GM12878 (cell line): Measurements from ENCODE around the gene PPP1R12A. TPM values are rescaled to one million over a fixed set of nuclear protein-coding genes. Genes with fewer than 3 reads are reported as not detected.

Experiments
- polyA plus RNA-seq, 11 experiments: library from polyadenylated mRNA; depleted of rRNA in 4 of 11; unstranded in 6 of 11; stranded (reverse) in 5 of 11; fragments of >200 nt; fragmentation: Nextera tagmentation in 4 of 11; fragmentation: Illumina TruSeq in 1 of 11; extraction: Ambion mirVana in 4 of 11; extraction: Trizol in 1 of 11; gene quantifications; 1 replicate in 1 of 11; 2 replicates in 10 of 11; pipeline versions ENCODE4 v1.2.1 to v1.2.3, GENCODE V29; 2011 to 2016; ENCODE audit warnings: inconsistent platforms in 2 of 11, missing spikeins in 2 of 11, low read depth in 1 of 11
- small RNA-seq: library from RNA; depleted of rRNA; stranded (forward); fragments of <200 nt; gene quantifications from one replicate; pipeline ENCODE3, GENCODE V24; 2014
- total RNA-seq, 4 experiments: library from RNA; depleted of rRNA in 3 of 4; stranded (reverse); fragments of >200 nt in 3 of 4; fragmentation: Illumina TruSeq in 1 of 4; extraction: Trizol in 1 of 4; gene quantifications; 2 replicates each; pipeline versions ENCODE4 v1.2.1 to v1.2.3, GENCODE V29; 2013 to 2021
- TF ChIP-seq, protein P1 (sequence below): IDR thresholded peaks from 2 replicates; pipeline ENCODE4 v1.6.1; 2012; ENCODE audit warnings: improper control_type of control experiment, low read depth, low read length; ENCODE audit not compliant: insufficient replicate concordance

PPP1R12A gene
- total and polyA plus RNA-seq, 10 of the 15 experiments (the other 5 are each of a cell fraction or from before 2014, with no cell fraction given): 22.8 to 134 (median 51.4) TPM

DNA sequence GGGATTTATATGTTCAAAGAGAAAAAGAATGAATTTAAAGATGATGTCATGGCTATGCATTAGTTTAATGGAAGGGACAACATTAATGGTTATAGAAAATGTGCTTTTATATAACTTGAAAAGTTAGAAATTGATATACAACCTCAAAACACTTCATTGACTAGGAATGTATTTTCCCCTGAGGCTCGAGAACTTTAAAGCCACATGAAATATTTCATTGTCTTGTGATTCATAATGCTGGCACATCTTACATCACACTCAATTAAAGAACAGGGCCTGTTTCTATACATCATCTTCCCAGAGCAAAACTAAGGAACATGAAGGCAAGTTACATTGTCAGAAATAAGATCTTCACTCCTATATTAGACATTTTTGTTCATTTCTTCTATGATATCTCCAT lies 208.9 kb downstream of the PPP1R12A start (continued):
- TF ChIP-seq, protein P1, sequence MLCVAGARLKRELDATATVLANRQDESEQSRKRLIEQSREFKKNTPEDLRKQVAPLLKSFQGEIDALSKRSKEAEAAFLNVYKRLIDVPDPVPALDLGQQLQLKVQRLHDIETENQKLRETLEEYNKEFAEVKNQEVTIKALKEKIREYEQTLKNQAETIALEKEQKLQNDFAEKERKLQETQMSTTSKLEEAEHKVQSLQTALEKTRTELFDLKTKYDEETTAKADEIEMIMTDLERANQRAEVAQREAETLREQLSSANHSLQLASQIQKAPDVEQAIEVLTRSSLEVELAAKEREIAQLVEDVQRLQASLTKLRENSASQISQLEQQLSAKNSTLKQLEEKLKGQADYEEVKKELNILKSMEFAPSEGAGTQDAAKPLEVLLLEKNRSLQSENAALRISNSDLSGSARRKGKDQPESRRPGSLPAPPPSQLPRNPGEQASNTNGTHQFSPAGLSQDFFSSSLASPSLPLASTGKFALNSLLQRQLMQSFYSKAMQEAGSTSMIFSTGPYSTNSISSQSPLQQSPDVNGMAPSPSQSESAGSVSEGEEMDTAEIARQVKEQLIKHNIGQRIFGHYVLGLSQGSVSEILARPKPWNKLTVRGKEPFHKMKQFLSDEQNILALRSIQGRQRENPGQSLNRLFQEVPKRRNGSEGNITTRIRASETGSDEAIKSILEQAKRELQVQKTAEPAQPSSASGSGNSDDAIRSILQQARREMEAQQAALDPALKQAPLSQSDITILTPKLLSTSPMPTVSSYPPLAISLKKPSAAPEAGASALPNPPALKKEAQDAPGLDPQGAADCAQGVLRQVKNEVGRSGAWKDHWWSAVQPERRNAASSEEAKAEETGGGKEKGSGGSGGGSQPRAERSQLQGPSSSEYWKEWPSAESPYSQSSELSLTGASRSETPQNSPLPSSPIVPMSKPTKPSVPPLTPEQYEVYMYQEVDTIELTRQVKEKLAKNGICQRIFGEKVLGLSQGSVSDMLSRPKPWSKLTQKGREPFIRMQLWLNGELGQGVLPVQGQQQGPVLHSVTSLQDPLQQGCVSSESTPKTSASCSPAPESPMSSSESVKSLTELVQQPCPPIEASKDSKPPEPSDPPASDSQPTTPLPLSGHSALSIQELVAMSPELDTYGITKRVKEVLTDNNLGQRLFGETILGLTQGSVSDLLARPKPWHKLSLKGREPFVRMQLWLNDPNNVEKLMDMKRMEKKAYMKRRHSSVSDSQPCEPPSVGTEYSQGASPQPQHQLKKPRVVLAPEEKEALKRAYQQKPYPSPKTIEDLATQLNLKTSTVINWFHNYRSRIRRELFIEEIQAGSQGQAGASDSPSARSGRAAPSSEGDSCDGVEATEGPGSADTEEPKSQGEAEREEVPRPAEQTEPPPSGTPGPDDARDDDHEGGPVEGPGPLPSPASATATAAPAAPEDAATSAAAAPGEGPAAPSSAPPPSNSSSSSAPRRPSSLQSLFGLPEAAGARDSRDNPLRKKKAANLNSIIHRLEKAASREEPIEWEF: no peak

Small RNA genes within 50 kb of the gene (small RNA-seq; reads per million reads assigned to genes)
- gene RNA5SP363: not detected

Other genes starting within 250 kb of the PPP1R12A start
- gene PAWR, start 244.1 kb downstream of the PPP1R12A start, total RNA-seq (2014; rRNA removed): 48.4 and 53.6 TPM in 2 replicates
- 25.5 and 28.2 TPM in 2 replicates for gene PAWR, start 244.1 kb downstream of the PPP1R12A start, total RNA-seq (2014; rRNA removed; fragmentation: Illumina TruSeq; extraction: Trizol)
- 69.5 and 70.6 TPM in 2 replicates for gene PAWR, start 244.1 kb downstream of the PPP1R12A start, total RNA-seq (2021)
- 22.9 and 38.8 TPM in 2 replicates for gene PAWR, start 244.1 kb downstream of the PPP1R12A start, polyA plus RNA-seq (2011; rRNA removed)
- 19.3 and 29.4 TPM in 2 replicates for gene PAWR, start 244.1 kb downstream of the PPP1R12A start, polyA plus RNA-seq (2014; fragmentation: Illumina TruSeq; extraction: Trizol)
- gene PAWR, start 244.1 kb downstream of the PPP1R12A start, polyA plus RNA-seq (2014; fragmentation: Nextera tagmentation; extraction: Ambion mirVana): 10 to 100 TPM in 1 of 2 experiments, 1 to 10 TPM in 1; 8.1 to 10.0 TPM
- gene PAWR, start 244.1 kb downstream of the PPP1R12A start, polyA plus RNA-seq (2014; rRNA removed): 32.5 and 34.9 TPM in 2 replicates
- gene PAWR, start 244.1 kb downstream of the PPP1R12A start, polyA plus RNA-seq (2016; fragmentation: Nextera tagmentation; extraction: Ambion mirVana): 10 to 100 TPM; 18.5 to 27.7 TPM
- 0.22 and 0.23 TPM in 2 replicates for gene OTOGL, start 164.4 kb upstream of the PPP1R12A start, total RNA-seq (2014; rRNA removed)
- 0.32 and 0.36 TPM in 2 replicates for gene OTOGL, start 164.4 kb upstream of the PPP1R12A start, total RNA-seq (2014; rRNA removed; fragmentation: Illumina TruSeq; extraction: Trizol)
- gene OTOGL, start 164.4 kb upstream of the PPP1R12A start, total RNA-seq (2021): 0.31 and 0.56 TPM in 2 replicates
- 3.7 and 5.8 TPM in 2 replicates for gene OTOGL, start 164.4 kb upstream of the PPP1R12A start, polyA plus RNA-seq (2011; rRNA removed)
- 0.22 and 0.34 TPM in 2 replicates for gene OTOGL, start 164.4 kb upstream of the PPP1R12A start, polyA plus RNA-seq (2014; fragmentation: Illumina TruSeq; extraction: Trizol)
- gene OTOGL, start 164.4 kb upstream of the PPP1R12A start, polyA plus RNA-seq (2014; fragmentation: Nextera tagmentation; extraction: Ambion mirVana): under 1 TPM; 0.11 to 0.37 TPM
- gene OTOGL, start 164.4 kb upstream of the PPP1R12A start, polyA plus RNA-seq (2014; rRNA removed): 0.14 and 0.30 TPM in 2 replicates
- under 1 TPM; 0.04 to 0.16 TPM for gene OTOGL, start 164.4 kb upstream of the PPP1R12A start, polyA plus RNA-seq (2016; fragmentation: Nextera tagmentation; extraction: Ambion mirVana)